GM18861 (cell line): ENCODE data around the gene FAIM.
"Not testable (repeated sequence)": the region's sequence is repeated elsewhere in the genome, so short reads cannot be mapped to it uniquely, and the experiment has no call there.

ENCODE experiments used
- ATAC-seq: cut with Tn5 transposase; IDR thresholded peaks from one replicate; pipeline ENCODE4 v1.9.1; 2021; ENCODE audit not compliant: unreplicated experiment

The FAIM gene

GRCh38 chr3:138608322-138609135, at the start of gene FAIM:
Gene FAIM, plus strand, starts transcription at chr3:138608771. Its CDS starts 10,956 bp downstream, at chr3:138619727.
- ATAC-seq, result peak; percentile 68

GRCh38 chr3:138559134-138559533, 49.4 kb upstream of the FAIM start:
- ATAC-seq, result no peak

- no peak for ATAC-seq
Observed at GRCh38 chr3:138560501-138560900, 48.1 kb upstream of the FAIM start.

GRCh38 chr3:138562902-138563301, 45.7 kb upstream of the FAIM start:
- ATAC-seq, result not testable (repeated sequence)

- ATAC-seq, result not testable (repeated sequence)
Observed at GRCh38 chr3:138566293-138566692, 42.3 kb upstream of the FAIM start.

GRCh38 chr3:138567403-138567802, 41.2 kb upstream of the FAIM start:
- no peak for ATAC-seq

- ATAC-seq, result no peak
Observed at GRCh38 chr3:138569090-138569489, 39.5 kb upstream of the FAIM start.

GRCh38 chr3:138569624-138570023, 38.9 kb upstream of the FAIM start:
- not testable (repeated sequence) for ATAC-seq

- ATAC-seq, result no peak
Observed at GRCh38 chr3:138573138-138573537, 35.4 kb upstream of the FAIM start.

- peak; percentile 90 for ATAC-seq
Observed at GRCh38 chr3:138578141-138578540, 30.4 kb upstream of the FAIM start.

GRCh38 chr3:138578961-138579574, 29.5 kb upstream of the FAIM start:
- no peak for ATAC-seq

- no peak for ATAC-seq
Observed at GRCh38 chr3:138587374-138587773, 21.2 kb upstream of the FAIM start.

- ATAC-seq, result no peak
Observed at GRCh38 chr3:138588445-138588844, 20.1 kb upstream of the FAIM start.

- no peak for ATAC-seq
Observed at GRCh38 chr3:138591392-138591791, 17.2 kb upstream of the FAIM start.

GRCh38 chr3:138593488-138594149, 15.0 kb upstream of the FAIM start:
- ATAC-seq, result no peak

GRCh38 chr3:138594150-138594934, 14.2 kb upstream of the FAIM start, which contains the start of gene CEP70:
Gene CEP70, minus strand, starts transcription at chr3:138594260. Its CDS starts 21,333 bp downstream, at chr3:138572927.
- peak; percentile 82 for ATAC-seq

GRCh38 chr3:138594935-138595610, 13.5 kb upstream of the FAIM start:
- ATAC-seq, result peak; percentile 12

GRCh38 chr3:138597186-138597976, 11.2 kb upstream of the FAIM start:
- not testable (repeated sequence) for ATAC-seq

- no peak for ATAC-seq
Observed at GRCh38 chr3:138598534-138598933, 10.0 kb upstream of the FAIM start.
